Muscle of leg (tissue), 11 donors: Measurements from ENCODE around the gene AUTS2. TPM values are rescaled to one million over a fixed set of nuclear protein-coding genes. Genes with fewer than 3 reads are reported as not detected.

Experiments
- DNase-seq: peaks from one replicate; pipeline ENCODE4 v3.0.0; 2013
- H3K27ac ChIP-seq: one replicate; pipeline ENCODE4 v1.5.1; 2013; ENCODE audit warnings: mild to moderate bottlenecking, low read length, control low read depth
- H3K27me3 ChIP-seq: one replicate; pipeline ENCODE4 v1.6.1; 2013; ENCODE audit warnings: low read length; ENCODE audit not compliant: control insufficient read depth, insufficient read depth
- H3K36me3 ChIP-seq: one replicate; pipeline ENCODE4 v1.6.1; 2013; ENCODE audit warnings: low read length; ENCODE audit not compliant: control insufficient read depth, insufficient read depth
- H3K4me1 ChIP-seq: one replicate; pipeline ENCODE4 v1.6.1; 2013; ENCODE audit warnings: low read length; ENCODE audit not compliant: control insufficient read depth, insufficient read depth
- H3K4me3 ChIP-seq: one replicate; pipeline ENCODE4 v1.5.1; 2013; ENCODE audit warnings: low read length, control low read depth
- H3K9me3 ChIP-seq: replicated peaks from 2 replicates; pipeline ENCODE4 v1.6.1; 2013; ENCODE audit warnings: low read depth, low read length; ENCODE audit not compliant: control insufficient read depth
- WGBS: methylation state at CpG from one replicate; pipeline ENCODE4 v1.1.5; 2013; ENCODE audit warnings: missing lambda C conversion rate; ENCODE audit not compliant: insufficient coverage; 5-methylcytosine and 5-hydroxymethylcytosine counted together
- polyA plus RNA-seq, 8 donors: library from polyadenylated mRNA; unstranded; fragments of 120-200 nt; gene quantifications; one replicate each; pipeline versions ENCODE4 v1.2.1 to v1.2.3, GENCODE V29; 2013; ENCODE audit warnings: inconsistent platforms in 1 of 8, low replicate concordance in 1 of 8; ENCODE audit not compliant: insufficient read length in 8 of 8, insufficient read depth in 1 of 8
- total RNA-seq: library from RNA; stranded (reverse); fragments of 120-200 nt; gene quantifications from one replicate; pipeline ENCODE4 v1.2.4, GENCODE V29; 2013

AUTS2 gene
- total and polyA plus RNA-seq, 9 donors: 28.6 to 92.3 (median 58.8) TPM

GRCh38 chr7:70334295-70334694 lies 736.0 kb downstream of the AUTS2 start:
- no peak for DNase-seq
- no peaks in the 10 kb centered on the region for H3K36me3 ChIP-seq
- H3K9me3 ChIP-seq: peaks cover 2% of the 10 kb centered on the region
- H3K27ac ChIP-seq: no peak overlapping the region
- WGBS: 100% methylated on average over 1 of the region's 2 CpGs
- H3K27me3 ChIP-seq: no peaks in the 10 kb centered on the region
- no peak overlapping the region for H3K4me3 ChIP-seq
- H3K4me1 ChIP-seq: peaks cover 3% of the 10 kb centered on the region

DNA sequence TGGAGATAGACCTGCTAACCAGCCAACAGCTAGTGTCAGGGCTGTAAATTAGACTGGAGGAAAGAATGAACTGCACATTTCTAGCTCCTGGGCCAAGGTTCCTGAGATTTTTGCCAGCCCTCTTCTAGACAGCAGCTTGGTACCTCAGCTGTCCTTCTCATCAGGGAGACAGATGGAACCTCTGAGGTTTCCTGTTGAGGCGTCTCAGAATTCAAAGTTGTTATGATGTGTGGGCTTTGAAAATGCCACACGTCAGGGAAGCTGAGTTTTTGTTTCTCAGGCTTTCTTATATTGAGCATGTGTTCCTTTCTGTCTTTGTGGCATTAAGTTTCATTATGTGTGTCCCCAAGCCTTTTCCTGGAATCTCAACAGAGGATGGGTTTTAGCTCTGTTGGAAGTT lies 736.6 kb downstream of the AUTS2 start:
- Histone ChIP-seq H3K9me3 (peaks cover under 1% of the 10 kb centered on the region), H3K27me3 (no peaks in the 10 kb centered on the region), H3K27ac (no peak overlapping the region), H3K36me3 (no peaks in the 10 kb centered on the region), H3K4me3 (no peak overlapping the region), H3K4me1 (peaks cover 3% of the 10 kb centered on the region)
- no peak for DNase-seq
- WGBS: 42% methylated on average over 2 of the region's 2 CpGs

GRCh38 chr7:70336536-70336935 lies 738.3 kb downstream of the AUTS2 start:
- WGBS: no CpG with 5 or more reads among the region's 3 CpGs
- Histone ChIP-seq H3K9me3 (no peaks in the 10 kb centered on the region), H3K27ac (no peak overlapping the region), H3K4me3 (no peak overlapping the region), H3K27me3 (no peaks in the 10 kb centered on the region), H3K36me3 (no peaks in the 10 kb centered on the region), H3K4me1 (peaks cover 3% of the 10 kb centered on the region)
- no peak for DNase-seq

DNA sequence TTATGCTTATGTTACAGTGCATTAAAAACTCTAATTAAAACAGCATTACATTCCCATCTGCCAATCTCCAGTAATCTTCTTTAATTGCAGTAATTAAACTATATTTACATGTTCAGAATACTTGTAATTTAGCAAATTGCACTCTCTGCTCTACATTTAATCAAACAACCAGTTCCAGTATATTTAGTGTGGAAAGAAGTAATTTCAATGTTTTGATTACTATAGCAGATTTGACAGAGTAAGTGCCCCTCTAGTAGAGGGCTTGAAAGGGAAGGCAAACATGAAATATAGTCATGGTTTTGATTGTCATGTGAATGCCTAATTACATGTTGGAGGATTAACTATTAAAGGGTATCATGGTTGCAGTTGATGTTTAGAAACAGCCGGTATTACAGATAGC lies 739.7 kb downstream of the AUTS2 start:
- no CpG with 5 or more reads among the region's 1 CpG for WGBS
- Histone ChIP-seq H3K9me3 (no peaks in the 10 kb centered on the region), H3K27ac (no peak overlapping the region), H3K36me3 (no peaks in the 10 kb centered on the region), H3K4me1 (peaks cover 3% of the 10 kb centered on the region), H3K4me3 (no peak overlapping the region), H3K27me3 (no peaks in the 10 kb centered on the region)
- no peak for DNase-seq

DNA sequence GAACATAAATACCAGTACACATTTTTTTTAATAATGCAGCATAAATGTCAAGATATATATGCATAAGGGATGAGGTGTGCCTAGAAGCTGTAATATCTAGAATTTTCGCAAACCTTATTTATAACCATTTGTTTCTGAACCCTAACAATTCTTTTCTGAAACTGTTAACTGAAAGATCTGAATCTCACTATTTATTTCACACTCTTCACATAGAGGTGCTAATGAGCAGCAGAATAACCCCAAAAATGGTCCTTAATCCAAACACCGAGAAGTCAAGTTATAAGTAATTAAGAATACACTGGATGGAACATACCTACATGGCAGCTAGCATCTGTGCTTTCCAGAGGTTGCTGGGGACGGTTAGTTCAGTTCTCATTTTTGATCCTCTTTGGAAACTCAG lies 742.0 kb downstream of the AUTS2 start:
- H3K4me1 ChIP-seq: no peaks in the 10 kb centered on the region
- H3K9me3 ChIP-seq: no peaks in the 10 kb centered on the region
- WGBS: no CpG with 5 or more reads among the region's 3 CpGs
- H3K27me3 ChIP-seq: no peaks in the 10 kb centered on the region
- DNase-seq: no peak
- H3K4me3 ChIP-seq: no peak overlapping the region
- no peaks in the 10 kb centered on the region for H3K36me3 ChIP-seq
- no peak overlapping the region for H3K27ac ChIP-seq

DNA sequence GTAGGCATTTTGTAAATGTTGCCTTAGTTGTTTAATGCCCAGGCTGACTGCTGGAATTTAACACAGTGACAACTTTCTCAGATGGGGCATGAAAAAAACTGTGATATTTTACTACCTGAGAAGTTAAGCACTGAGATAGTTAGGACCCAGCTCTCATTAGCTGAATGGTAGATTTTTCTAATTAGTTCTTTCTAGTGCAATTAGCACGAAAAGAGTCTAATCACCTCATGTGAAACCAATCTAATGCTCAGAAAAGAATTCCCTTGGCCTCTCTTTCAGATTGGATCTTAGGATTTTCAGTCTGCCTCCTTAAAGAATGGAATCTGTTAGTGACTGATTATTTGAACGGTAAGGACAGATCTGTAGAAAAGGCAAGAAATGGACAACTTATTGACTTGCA lies 743.2 kb downstream of the AUTS2 start:
- no peaks in the 10 kb centered on the region for H3K36me3 ChIP-seq
- DNase-seq: no peak
- no peak overlapping the region for H3K4me3 ChIP-seq
- no peaks in the 10 kb centered on the region for H3K4me1 ChIP-seq
- WGBS: 100% methylated on average over 1 of the region's 2 CpGs
- no peaks in the 10 kb centered on the region for H3K9me3 ChIP-seq
- H3K27me3 ChIP-seq: no peaks in the 10 kb centered on the region
- H3K27ac ChIP-seq: no peak overlapping the region

DNA sequence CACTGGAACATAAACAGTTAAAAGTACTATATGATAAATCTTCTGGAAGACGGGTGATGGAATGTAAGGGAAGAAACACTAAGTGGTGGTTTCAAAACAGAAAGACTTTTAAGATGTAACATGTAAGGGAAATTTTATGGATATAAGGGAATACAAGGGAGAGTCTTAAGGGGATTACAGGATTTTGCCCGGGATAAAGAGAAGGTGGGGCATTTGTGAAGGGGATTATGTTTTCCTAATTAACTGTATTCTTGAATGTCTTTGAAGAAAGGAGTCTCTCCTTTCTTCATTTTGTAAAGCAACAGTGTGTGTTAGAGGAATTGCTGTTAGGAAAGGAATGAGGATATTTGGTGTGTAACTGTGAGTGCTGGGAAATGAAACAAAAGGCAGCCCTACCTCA lies 745.2 kb downstream of the AUTS2 start:
- Histone ChIP-seq H3K27ac (no peak overlapping the region), H3K9me3 (no peaks in the 10 kb centered on the region), H3K4me1 (no peaks in the 10 kb centered on the region), H3K4me3 (no peak overlapping the region), H3K36me3 (no peaks in the 10 kb centered on the region), H3K27me3 (no peaks in the 10 kb centered on the region)
- DNase-seq: no peak
- WGBS: 29% methylated on average over 1 of the region's 2 CpGs

DNA sequence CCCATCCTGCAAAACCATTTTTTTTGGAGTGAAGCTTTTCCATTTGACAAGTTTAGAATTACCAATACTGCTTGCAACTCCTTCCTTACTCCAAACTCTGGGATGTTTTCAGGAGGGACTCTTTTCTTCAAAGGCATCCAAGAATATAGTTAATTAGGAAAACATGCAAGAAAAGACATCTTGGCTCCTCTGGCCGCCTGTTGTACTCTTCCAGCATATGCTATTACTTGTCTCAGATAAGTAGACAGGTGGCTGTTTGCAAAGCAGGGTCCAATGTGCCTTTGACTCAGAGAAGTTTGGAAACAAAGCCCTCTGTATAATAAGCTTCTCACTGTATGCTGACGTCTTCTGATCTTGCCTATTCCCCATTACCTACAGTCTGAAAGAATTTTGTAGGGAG lies 746.5 kb downstream of the AUTS2 start:
- no CpG with 5 or more reads among the region's 2 CpGs for WGBS

DNA sequence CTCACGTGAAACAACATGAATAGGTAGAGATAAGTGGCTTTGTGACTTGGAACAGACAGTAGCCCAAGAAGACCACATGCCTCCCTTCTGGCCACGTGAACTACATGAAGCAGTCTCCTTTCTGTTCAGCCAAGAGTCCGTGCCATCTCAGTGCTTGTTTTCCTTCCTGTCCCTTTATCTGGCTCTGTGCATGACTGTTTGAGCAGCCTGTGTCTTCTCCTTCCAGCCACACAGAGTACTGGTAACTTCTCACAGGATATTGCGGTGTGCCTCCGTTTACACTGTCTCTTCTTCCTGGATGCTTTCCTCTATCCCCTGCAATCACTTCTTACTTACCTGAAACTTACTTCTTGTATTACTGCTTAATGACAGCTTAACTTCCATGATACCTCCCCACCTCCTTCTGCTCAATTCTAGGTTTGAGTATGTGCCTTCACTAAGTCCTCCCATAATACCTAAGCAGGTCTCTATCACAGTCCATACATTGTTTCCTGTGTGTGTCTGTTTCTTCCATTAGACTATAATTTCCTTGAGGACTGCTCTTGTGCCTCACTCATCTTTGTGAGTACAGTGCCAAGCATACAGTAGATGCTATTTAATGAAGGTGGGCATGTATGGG lies 748.7 kb downstream of the AUTS2 start:
- DNase-seq: no peak
- no peaks in the 10 kb centered on the region for H3K36me3 ChIP-seq
- H3K4me3 ChIP-seq: no peak overlapping the region
- H3K27me3 ChIP-seq: no peaks in the 10 kb centered on the region
- no peak overlapping the region for H3K27ac ChIP-seq
- no peaks in the 10 kb centered on the region for H3K4me1 ChIP-seq
- H3K9me3 ChIP-seq: no peaks in the 10 kb centered on the region
- 89% methylated on average over 4 of the region's 5 CpGs for WGBS

More for the DNA sequence above, 746.5 kb downstream of the AUTS2 start:
- Histone ChIP-seq H3K27me3 (no peaks in the 10 kb centered on the region), H3K36me3 (no peaks in the 10 kb centered on the region), H3K9me3 (no peaks in the 10 kb centered on the region), H3K4me3 (no peak overlapping the region), H3K4me1 (no peaks in the 10 kb centered on the region), H3K27ac (no peak overlapping the region)
- DNase-seq: peak; percentile 75

GRCh38 chr7:70347463-70348254 lies 749.4 kb downstream of the AUTS2 start:
- no peak overlapping the region for H3K27ac ChIP-seq
- no peaks in the 10 kb centered on the region for H3K4me1 ChIP-seq
- no CpG with 5 or more reads among the region's 3 CpGs for WGBS
- no peak for DNase-seq
- no peaks in the 10 kb centered on the region for H3K9me3 ChIP-seq
- no peaks in the 10 kb centered on the region for H3K27me3 ChIP-seq
- H3K36me3 ChIP-seq: no peaks in the 10 kb centered on the region
- no peak overlapping the region for H3K4me3 ChIP-seq
